ENCODE results near the gene CLIP1. TPM values are rescaled to one million over a fixed set of nuclear protein-coding genes. Genes with fewer than 3 reads are reported as not detected.

Gene CLIP1
- total RNA-seq, 1 experiment from 2014 or later: 62.2 TPM

- BruUV-seq (replicated peaks): no TSS peak
- CTCF ChIA-PET: no interaction called here
Observed at GRCh38 chr12:122323311-122324019, 99.0 kb downstream of the CLIP1 start.

GRCh38 chr12:122322501-122322900 is 100.0 kb downstream of the CLIP1 start:
- no peak for TF ChIP-seq EZH2 (IDR thresholded peaks at IDR 0.05; ENCODE audit: borderline replicate concordance, low read depth, low read length, poor library complexity, severe bottlenecking)
- TF ChIP-seq CTCF (conservative IDR thresholded peaks at IDR 0.05; ENCODE audit: low read depth, low read length): no peak
- intact Hi-C loops (cut with micrococcal nuclease; ENCODE audit: unreplicated experiment): no loop called here
- Histone ChIP-seq H3K4me3 (ENCODE audit: low read depth, low read length, poor library complexity, severe bottlenecking) (no peak overlapping the region), H3K27ac (ENCODE audit: low read depth, low read length, poor library complexity, severe bottlenecking) (no peak overlapping the region), H3K36me3 (ENCODE audit: insufficient read depth, low read length, poor library complexity, severe bottlenecking) (peaks cover 25% of the 10 kb centered on the region), H3K4me1 (ENCODE audit: insufficient read depth, low read length, poor library complexity, severe bottlenecking) (no peaks in the 10 kb centered on the region), H3K27me3 (replicated peaks; ENCODE audit: insufficient read depth, low read depth, low read length, poor library complexity) (no peaks in the 10 kb centered on the region), H3K9me3 (ENCODE audit: low read depth, low read length, poor library complexity, severe bottlenecking) (no peaks in the 10 kb centered on the region)
- BruUV-seq (replicated peaks): no TSS peak
- CTCF ChIA-PET: no interaction called here
- DNase-seq (ENCODE audit: low spot score): peak; percentile 30
- POLR2A ChIA-PET (ENCODE audit: low non-redundant PET): no interaction called here

More at GRCh38 chr12:122323311-122324019, 99.0 kb downstream of the CLIP1 start:
- Histone ChIP-seq H3K27ac (ENCODE audit: low read depth, low read length, poor library complexity, severe bottlenecking) (no peak overlapping the region), H3K27me3 (replicated peaks; ENCODE audit: insufficient read depth, low read depth, low read length, poor library complexity) (no peaks in the 10 kb centered on the region), H3K36me3 (ENCODE audit: insufficient read depth, low read length, poor library complexity, severe bottlenecking) (peaks cover 24% of the 10 kb centered on the region), H3K4me3 (ENCODE audit: low read depth, low read length, poor library complexity, severe bottlenecking) (no peak overlapping the region), H3K4me1 (ENCODE audit: insufficient read depth, low read length, poor library complexity, severe bottlenecking) (no peaks in the 10 kb centered on the region), H3K9me3 (ENCODE audit: low read depth, low read length, poor library complexity, severe bottlenecking) (no peaks in the 10 kb centered on the region)
- TF ChIP-seq CTCF (conservative IDR thresholded peaks at IDR 0.05; ENCODE audit: low read depth, low read length) (no peak), EZH2 (IDR thresholded peaks at IDR 0.05; ENCODE audit: borderline replicate concordance, low read depth, low read length, poor library complexity, severe bottlenecking) (no peak)
- intact Hi-C loops (cut with micrococcal nuclease; ENCODE audit: unreplicated experiment): no loop called here
- POLR2A ChIA-PET (ENCODE audit: low non-redundant PET): no interaction called here
- DNase-seq (ENCODE audit: low spot score): no peak

GRCh38 chr12:122318607-122319605 is 103.6 kb downstream of the CLIP1 start:
- Histone ChIP-seq H3K36me3 (ENCODE audit: insufficient read depth, low read length, poor library complexity, severe bottlenecking) (peaks cover 30% of the 10 kb centered on the region), H3K4me1 (ENCODE audit: insufficient read depth, low read length, poor library complexity, severe bottlenecking) (no peaks in the 10 kb centered on the region), H3K9me3 (ENCODE audit: low read depth, low read length, poor library complexity, severe bottlenecking) (no peaks in the 10 kb centered on the region), H3K4me3 (ENCODE audit: low read depth, low read length, poor library complexity, severe bottlenecking) (no peak overlapping the region), H3K27ac (ENCODE audit: low read depth, low read length, poor library complexity, severe bottlenecking) (peak overlapping the region; percentile 25), H3K27me3 (replicated peaks; ENCODE audit: insufficient read depth, low read depth, low read length, poor library complexity) (no peaks in the 10 kb centered on the region)
- TF ChIP-seq CTCF (conservative IDR thresholded peaks at IDR 0.05; ENCODE audit: low read depth, low read length) (no peak), EZH2 (IDR thresholded peaks at IDR 0.05; ENCODE audit: borderline replicate concordance, low read depth, low read length, poor library complexity, severe bottlenecking) (no peak)
- peak; percentile 19 for DNase-seq (ENCODE audit: low spot score)
- no TSS peak for BruUV-seq (replicated peaks)
- POLR2A ChIA-PET (ENCODE audit: low non-redundant PET): no interaction called here
- CTCF ChIA-PET: no interaction called here
- intact Hi-C loops (cut with micrococcal nuclease; ENCODE audit: unreplicated experiment): no loop called here

Data from A673 (cell line).